HepG2 (cell line): ENCODE measurements around the gene KCNMA1. TPM values are rescaled to one million over a fixed set of nuclear protein-coding genes. Genes with fewer than 3 reads are reported as not detected.

Experiments
- ARNT2 ChIP-seq: sonication (generic); formaldehyde crosslinking; IDR thresholded peaks from 2 replicates; pipeline ENCODE4 v1.8.0; 2022; ENCODE audit warnings: mild to moderate bottlenecking, low read depth, missing genetic modification reagents, moderate library complexity
- HDAC2 ChIP-seq: sonication (generic); formaldehyde crosslinking; IDR thresholded peaks from 2 replicates; pipeline ENCODE4 v1.4.0; 2020; ENCODE audit warnings: missing genetic modification reagents
- NFE2 ChIP-seq: sonication (generic); formaldehyde crosslinking; IDR thresholded peaks from 2 replicates; pipeline ENCODE4 v1.4.0; 2020; ENCODE audit warnings: missing genetic modification reagents
- ZKSCAN1 ChIP-seq: fragments of 150-350 bp; IDR thresholded peaks from 2 replicates; pipeline ENCODE4 v1.6.1; 2014; ENCODE audit warnings: low read length
- ZNF235 ChIP-seq: sonication (generic); formaldehyde crosslinking; IDR thresholded peaks from 2 replicates; pipeline ENCODE4 v1.8.1; 2023; ENCODE audit warnings: mild to moderate bottlenecking, missing genetic modification reagents, borderline replicate concordance
- ZNF329 ChIP-seq: sonication (generic); formaldehyde crosslinking; IDR thresholded peaks from 2 replicates; pipeline ENCODE4 v1.9.0; 2021; ENCODE audit warnings: low read depth, mild to moderate bottlenecking, missing genetic modification reagents
- ZNF331 ChIP-seq: sonication (generic); formaldehyde crosslinking; IDR thresholded peaks from 2 replicates; pipeline ENCODE4 v1.4.0; 2020; ENCODE audit warnings: missing genetic modification reagents
- ZNF543 ChIP-seq: sonication (generic); formaldehyde crosslinking; IDR thresholded peaks from 2 replicates; pipeline ENCODE4 v1.4.0; 2020; ENCODE audit warnings: mild to moderate bottlenecking, missing genetic modification reagents
- polyA plus RNA-seq, 8 experiments: library from polyadenylated mRNA; depleted of rRNA in 3 of 8; stranded (reverse) in 7 of 8; unstranded in 1 of 8; fragments of >200 nt; fragmentation: Illumina TruSeq in 4 of 8; extraction: Trizol in 4 of 8; gene quantifications; 2 replicates each; pipeline versions ENCODE4 v1.2.1 to v1.2.3, GENCODE V29; 2011 to 2016; ENCODE audit warnings: low read depth in 4 of 8, missing spikeins in 1 of 8, mixed read lengths in 1 of 8; ENCODE audit not compliant: insufficient read depth in 1 of 8
- total RNA-seq, 5 experiments: library from RNA; depleted of rRNA; stranded (reverse); fragments of >200 nt; fragmentation: Illumina TruSeq; extraction: Trizol; gene quantifications; 2 replicates each; pipeline ENCODE4 v1.2.3, GENCODE V29; 2016; ENCODE audit warnings: low read depth in 1 of 5
- TF ChIP-seq, protein P1 (sequence below), 2 experiments: sonication (generic) in 1 of 2; formaldehyde crosslinking in 1 of 2; IDR thresholded peaks; 2 replicates each; pipeline versions ENCODE4 v1.6.1 to v1.9.0; 2014 to 2022; ENCODE audit warnings: antibody characterized with exemption in 1 of 2, borderline replicate concordance in 1 of 2, inconsistent platforms in 1 of 2, low read depth in 1 of 2, missing genetic modification reagents in 1 of 2
- TF ChIP-seq, protein P2 (sequence below): sonication (generic); formaldehyde crosslinking; IDR thresholded peaks from 2 replicates; pipeline ENCODE4 v1.4.0; 2020; ENCODE audit warnings: low read depth, mild to moderate bottlenecking, missing genetic modification reagents
- TF ChIP-seq, protein P3 (sequence below): sonication (generic); formaldehyde crosslinking; IDR thresholded peaks from 2 replicates; pipeline ENCODE4 v1.5.0; 2020; ENCODE audit warnings: missing genetic modification reagents

Gene KCNMA1
- total and polyA plus RNA-seq, 2 of the 13 experiments (the other 11 are each of a cell fraction or from before 2014, with no cell fraction given), result 0.02 TPM; not detected in 1

DNA sequence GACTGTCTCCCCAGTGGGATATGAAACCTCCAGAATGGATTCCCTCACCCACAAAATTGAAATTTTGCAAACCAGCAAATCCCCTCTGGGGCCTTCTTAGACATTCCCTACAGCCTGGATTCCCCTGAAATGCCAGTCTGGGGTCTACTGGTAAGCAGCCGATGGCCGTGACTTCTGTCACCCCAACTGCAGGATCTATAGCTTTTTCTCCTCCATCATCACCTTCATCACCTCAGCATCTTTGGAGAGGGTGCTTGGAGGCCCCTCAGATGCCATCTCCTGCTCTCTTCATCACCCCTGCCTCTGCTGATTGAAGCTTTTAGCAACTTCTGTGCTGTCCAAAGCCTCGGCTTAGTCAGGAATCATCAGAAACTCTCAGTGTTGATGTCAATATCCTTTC is 2.6 kb upstream of the KCNMA1 start (continued):
- TF ChIP-seq ZNF329 (CRISPR knock-in tag) (no peak), ZNF543 (CRISPR knock-in tag) (no peak), ZNF331 (CRISPR knock-in tag) (no peak), ZNF235 (CRISPR knock-in tag) (no peak), ZKSCAN1 (no peak), HDAC2 (no peak), NFE2 (CRISPR knock-in tag) (no peak), ARNT2 (CRISPR knock-in tag) (no peak)
- TF ChIP-seq, protein P1, sequence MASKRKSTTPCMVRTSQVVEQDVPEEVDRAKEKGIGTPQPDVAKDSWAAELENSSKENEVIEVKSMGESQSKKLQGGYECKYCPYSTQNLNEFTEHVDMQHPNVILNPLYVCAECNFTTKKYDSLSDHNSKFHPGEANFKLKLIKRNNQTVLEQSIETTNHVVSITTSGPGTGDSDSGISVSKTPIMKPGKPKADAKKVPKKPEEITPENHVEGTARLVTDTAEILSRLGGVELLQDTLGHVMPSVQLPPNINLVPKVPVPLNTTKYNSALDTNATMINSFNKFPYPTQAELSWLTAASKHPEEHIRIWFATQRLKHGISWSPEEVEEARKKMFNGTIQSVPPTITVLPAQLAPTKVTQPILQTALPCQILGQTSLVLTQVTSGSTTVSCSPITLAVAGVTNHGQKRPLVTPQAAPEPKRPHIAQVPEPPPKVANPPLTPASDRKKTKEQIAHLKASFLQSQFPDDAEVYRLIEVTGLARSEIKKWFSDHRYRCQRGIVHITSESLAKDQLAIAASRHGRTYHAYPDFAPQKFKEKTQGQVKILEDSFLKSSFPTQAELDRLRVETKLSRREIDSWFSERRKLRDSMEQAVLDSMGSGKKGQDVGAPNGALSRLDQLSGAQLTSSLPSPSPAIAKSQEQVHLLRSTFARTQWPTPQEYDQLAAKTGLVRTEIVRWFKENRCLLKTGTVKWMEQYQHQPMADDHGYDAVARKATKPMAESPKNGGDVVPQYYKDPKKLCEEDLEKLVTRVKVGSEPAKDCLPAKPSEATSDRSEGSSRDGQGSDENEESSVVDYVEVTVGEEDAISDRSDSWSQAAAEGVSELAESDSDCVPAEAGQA (IDR thresholded peaks at IDR 0.05; ENCODE audit: low read depth), result no peak
- TF ChIP-seq, protein P1 (CRISPR knock-in tag; IDR thresholded peaks at IDR 0.05; ENCODE audit: borderline replicate concordance), result no peak
- TF ChIP-seq, protein P2, sequence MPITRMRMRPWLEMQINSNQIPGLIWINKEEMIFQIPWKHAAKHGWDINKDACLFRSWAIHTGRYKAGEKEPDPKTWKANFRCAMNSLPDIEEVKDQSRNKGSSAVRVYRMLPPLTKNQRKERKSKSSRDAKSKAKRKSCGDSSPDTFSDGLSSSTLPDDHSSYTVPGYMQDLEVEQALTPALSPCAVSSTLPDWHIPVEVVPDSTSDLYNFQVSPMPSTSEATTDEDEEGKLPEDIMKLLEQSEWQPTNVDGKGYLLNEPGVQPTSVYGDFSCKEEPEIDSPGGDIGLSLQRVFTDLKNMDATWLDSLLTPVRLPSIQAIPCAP (CRISPR knock-in tag), result no peak
- TF ChIP-seq, protein P3, sequence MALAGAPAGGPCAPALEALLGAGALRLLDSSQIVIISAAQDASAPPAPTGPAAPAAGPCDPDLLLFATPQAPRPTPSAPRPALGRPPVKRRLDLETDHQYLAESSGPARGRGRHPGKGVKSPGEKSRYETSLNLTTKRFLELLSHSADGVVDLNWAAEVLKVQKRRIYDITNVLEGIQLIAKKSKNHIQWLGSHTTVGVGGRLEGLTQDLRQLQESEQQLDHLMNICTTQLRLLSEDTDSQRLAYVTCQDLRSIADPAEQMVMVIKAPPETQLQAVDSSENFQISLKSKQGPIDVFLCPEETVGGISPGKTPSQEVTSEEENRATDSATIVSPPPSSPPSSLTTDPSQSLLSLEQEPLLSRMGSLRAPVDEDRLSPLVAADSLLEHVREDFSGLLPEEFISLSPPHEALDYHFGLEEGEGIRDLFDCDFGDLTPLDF (CRISPR knock-in tag), result no peak
